ENCODE data around the gene RASA3.

DNA sequence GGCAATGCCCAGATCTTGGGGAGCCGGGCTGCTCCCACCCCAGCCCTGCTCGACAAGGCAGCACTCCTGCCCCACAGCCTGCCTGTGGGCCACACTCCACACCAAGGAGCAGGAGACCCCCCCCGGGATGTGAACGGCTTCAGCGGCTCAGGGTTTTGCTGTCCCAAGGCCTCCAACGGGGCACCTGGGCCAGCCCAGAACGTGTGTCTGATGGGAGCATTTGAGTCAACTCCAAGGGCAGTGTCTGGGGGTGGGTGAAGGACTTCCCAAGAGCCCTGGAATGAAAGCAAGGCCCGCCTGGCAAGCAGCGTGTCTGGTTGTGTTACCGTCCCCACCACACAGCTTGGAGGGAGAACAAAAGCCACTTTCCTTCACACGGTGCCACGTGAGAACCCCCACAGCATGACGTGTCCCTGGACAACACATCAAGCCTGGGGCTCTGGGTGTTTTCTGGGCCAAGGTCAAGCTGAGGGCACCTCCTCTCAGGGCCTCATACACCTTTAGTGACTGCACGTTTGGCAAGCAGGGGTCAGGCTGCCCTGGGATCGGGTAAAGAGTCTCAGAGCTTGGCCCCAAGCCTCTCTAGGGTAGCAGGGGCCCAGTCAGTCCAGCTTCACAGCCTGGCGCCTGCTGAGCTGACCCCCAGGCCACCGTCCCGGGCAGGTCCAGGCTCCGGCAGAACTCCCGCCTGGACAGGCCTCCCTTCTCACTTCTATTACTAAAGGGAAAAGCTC, 164.5 kb downstream of the RASA3 start:
- TF ChIP-seq, protein P1, sequence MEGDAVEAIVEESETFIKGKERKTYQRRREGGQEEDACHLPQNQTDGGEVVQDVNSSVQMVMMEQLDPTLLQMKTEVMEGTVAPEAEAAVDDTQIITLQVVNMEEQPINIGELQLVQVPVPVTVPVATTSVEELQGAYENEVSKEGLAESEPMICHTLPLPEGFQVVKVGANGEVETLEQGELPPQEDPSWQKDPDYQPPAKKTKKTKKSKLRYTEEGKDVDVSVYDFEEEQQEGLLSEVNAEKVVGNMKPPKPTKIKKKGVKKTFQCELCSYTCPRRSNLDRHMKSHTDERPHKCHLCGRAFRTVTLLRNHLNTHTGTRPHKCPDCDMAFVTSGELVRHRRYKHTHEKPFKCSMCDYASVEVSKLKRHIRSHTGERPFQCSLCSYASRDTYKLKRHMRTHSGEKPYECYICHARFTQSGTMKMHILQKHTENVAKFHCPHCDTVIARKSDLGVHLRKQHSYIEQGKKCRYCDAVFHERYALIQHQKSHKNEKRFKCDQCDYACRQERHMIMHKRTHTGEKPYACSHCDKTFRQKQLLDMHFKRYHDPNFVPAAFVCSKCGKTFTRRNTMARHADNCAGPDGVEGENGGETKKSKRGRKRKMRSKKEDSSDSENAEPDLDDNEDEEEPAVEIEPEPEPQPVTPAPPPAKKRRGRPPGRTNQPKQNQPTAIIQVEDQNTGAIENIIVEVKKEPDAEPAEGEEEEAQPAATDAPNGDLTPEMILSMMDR (IDR thresholded peaks at IDR 0.05; ENCODE audit: insufficient read depth, low read depth, low read length): no peak
- no peak for TF ChIP-seq EZH2 (IDR thresholded peaks at IDR 0.05; ENCODE audit: insufficient read depth, low read length)

Data from astrocyte (in vitro differentiated cells and primary cell).